Measurements from ENCODE around the gene VPS54.
"Not testable (repeated sequence)": the region's sequence is repeated elsewhere in the genome, so short reads cannot be mapped to it uniquely, and the experiment has no call there.

Gene VPS54

DNA sequence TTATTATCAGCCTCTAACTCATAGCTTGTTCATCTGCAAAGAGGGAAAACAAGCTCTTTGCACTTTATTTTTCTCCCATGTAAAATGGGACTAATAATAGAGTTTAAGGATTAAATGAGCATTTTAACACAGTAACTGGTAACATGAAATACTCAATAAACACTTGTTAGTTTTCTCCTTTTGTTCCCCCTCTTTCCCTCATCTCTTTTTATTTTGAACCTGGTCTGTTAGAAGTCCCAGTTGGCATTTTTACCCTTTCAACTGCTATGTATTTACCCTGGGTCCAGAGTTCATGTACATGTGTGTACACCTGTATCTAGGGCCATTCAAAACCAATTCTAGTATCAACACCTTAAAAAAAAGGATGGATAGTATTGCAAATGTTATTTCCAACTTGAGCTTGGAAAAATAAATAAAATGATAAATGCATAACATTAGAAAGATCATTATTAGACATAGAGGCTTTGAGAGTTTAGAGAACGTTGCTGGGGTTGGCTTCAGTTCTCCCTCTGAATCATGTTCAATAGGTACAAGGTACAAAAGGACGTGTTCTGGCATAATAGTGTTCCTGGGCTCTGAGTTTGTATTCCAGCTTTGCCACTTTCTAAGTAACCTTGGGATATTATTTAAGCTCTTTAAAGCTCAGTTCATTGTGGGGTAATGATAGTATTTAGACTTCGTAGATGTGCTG lies 5.2 kb upstream of the VPS54 start:
- no peak for DNase-seq (ENCODE audit: low read depth in 2 of 2, low spot score in 1 of 2)

DNA sequence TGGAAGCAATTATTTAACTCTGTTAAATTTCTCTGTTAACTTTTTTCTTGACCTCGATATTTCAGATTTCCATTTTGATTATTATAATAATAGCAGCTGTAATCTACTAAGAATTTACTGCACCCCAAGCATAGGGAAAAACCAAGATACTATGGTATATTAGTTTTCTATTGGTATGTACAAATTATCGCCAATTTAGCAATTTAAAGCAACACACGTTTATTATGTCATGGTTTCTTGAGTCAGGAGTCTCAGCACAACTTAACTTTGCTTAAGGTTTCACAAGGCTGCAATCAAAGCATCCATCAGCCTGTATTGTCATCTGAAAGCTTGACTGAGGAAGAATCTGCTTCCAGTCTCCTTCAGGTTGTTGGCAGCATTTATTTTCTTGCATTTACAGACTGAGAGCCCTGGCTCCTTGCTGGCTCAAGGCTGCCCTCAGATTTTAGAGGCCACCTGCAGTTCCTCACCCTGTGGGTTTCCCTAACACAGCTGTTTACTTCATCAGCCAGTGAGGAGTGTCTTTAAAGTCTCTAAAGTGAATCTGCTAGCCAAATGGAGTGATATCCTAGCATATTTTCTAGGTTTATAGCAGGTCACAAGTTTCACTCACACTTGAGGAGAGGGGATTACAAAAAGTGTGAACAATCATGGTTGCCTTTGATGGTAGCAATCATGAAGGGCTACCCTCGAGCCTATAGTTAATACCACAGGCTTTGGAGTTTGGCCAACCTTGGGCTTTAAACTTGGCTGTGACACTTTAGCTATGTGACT lies 4.4 kb upstream of the VPS54 start:
- no peak for DNase-seq (ENCODE audit: low read depth in 2 of 2, low spot score in 1 of 2)

DNA sequence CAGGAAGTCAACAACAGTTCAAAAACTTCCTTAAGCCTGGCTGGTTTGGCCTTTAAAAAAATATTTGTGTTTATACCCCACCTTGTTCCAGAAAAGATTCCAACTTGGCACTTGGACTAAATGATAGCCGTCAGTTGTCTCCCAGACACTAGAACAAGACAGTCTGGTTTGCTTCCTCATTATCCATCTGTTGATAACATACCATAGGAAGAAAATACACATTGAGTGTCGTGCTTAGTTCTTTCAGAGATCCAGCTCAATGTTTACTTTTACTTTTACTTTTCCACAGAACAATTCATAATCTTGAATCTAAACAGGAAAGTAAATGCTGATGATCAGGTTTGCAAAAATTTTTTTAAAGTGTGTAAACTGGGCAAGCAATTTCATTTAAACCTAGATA lies 2.4 kb upstream of the VPS54 start:
- no peak for DNase-seq (ENCODE audit: low read depth in 2 of 2, low spot score in 1 of 2)

DNA sequence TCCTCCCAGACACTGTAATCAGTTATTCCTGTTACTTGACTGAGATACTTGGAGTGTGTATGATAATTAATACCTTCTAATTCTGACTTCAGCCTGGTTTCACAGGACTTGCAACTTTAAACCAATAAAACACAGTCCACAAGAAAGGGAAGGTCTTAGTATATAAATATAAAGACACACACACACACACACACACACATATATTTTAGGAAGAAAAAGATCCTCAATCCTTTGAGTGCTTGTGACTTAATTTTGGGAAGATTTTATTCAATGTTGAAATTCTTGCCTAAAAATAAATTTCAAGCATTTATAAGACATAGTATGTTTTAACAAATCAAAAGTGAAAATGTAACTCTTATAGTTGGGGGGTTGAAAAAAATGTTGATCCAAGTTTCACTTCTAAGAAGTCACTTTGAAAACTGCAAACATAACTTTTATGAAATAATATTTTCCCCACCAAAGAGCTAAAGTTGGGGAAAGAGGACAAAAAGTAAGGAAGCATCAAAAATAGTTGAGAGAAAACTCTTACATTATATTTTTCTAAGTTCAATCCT lies 824 bp upstream of the VPS54 start:
- DNase-seq (ENCODE audit: low read depth in 2 of 2, low spot score in 1 of 2), result no peak

DNA sequence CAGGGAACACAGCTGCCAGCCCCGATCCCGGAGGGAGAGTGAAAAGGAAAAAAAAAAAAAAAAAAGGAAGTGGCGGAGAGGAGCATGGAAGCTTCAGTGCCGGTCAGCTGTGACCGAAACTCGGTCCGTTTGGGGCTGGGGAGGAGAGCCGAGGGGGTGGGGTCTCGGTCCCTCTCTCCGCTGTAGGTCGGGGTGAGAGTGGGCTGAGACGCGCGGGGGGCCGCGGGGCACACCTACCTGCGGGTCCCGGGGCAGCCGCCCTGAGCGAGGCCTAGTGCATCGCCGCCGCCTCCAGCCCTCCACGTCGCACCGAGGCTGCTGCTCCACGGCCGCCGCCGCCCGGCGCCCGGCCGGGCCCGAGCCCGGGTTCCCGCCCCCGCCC lies 536 bp downstream of the VPS54 start:
- peak in 1 of 2 donors; percentile 7 for DNase-seq (ENCODE audit: low read depth in 2 of 2, low spot score in 1 of 2)

DNA sequence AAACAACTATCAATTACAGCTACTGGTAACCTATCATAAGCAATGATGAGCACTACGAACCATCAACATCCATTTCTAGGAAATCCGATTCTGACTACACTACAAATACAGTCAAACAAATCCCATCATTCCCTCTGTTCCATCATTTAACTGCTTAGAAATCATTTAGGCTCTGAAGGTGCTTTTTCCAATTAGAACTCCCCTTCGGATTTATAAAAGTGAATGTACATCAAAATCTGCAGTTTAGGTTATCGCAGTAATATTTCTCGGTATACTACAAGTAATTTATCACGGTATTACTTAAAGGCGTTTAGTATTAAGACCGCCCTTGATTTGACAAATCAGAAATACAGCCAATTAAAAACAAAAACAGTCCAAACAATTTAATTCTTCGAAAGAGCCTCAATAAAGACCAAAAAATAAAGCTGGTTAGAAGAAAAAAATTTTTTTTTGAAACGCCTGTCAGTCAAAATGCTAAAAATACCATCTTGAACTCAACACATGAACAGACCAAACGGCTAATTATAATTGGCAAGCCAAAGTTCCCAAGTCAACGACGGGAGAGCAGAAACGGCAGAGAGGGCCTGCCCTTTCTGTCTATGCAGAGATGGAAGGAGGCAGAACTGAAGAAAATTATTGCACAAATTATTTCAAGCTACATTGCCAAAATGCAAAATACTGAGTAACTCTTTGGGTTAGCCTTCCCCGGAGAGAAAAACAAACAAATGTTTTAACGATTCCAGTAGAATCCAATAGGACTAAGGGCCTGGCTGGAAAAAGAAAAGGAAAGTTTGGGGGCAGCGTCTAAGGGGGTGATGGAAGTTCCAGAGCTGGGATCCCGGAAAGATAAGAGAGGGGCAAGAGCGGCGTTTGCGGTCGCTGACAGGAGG lies 1.2 kb downstream of the VPS54 start:
- DNase-seq (ENCODE audit: low read depth in 2 of 2, low spot score in 1 of 2), result no peak

DNA sequence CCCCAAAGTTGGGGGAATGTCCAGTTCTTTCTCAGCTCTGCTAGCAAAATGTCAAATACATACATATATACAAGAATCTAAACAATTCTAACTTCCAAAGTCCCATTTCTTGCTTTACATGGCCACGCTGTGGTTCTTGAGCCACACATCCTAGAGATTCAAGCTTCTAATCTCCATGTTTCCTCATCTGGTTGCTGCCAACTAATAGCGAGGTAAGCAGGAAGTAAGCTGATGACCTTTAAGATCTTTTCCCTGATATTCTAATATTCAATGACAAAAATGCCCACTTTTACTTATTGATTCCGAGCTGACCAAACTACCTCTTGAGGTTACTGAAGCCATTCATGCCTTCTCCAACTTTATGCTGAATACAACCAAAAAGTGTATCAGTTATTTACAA lies 3.3 kb downstream of the VPS54 start:
- DNase-seq (ENCODE audit: low read depth in 2 of 2, low spot score in 1 of 2), result no peak

DNA sequence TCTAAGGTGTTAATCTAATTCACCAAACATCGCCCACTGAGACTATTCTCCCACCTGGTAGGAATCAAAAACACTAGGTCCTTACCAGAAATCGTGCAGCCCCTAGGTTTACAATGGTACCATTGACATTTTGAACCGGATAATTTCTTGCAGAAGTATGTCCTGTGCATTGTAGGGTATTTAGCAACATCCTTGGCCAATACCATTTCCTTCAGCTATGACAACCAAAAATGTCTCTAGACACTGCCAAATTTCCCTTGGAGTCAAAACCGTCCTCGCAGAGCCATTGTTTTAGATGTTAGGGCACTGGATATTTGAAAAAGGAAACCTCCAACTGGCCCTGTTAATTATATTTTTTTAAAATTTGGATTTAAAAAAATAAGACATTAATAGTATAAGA lies 3.8 kb downstream of the VPS54 start:
- no peak for DNase-seq (ENCODE audit: low read depth in 2 of 2, low spot score in 1 of 2)

DNA sequence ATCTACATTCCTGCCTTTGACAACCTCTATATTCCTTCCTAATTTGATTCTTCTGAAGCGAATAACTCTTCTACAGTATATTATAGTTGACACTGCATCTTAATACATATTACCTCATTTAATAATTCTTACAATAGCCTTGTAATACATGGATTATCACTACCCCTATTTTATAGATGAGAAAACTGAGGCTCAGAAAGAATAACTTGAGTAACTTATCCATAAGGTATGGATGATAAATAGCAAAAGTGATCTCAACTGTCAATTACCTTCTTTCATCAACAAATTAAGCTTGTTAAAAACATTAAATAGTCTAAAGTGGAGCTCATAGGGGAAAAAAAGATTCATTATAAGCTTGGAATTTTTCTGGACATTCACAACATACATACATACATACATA lies 4.6 kb downstream of the VPS54 start:
- DNase-seq (ENCODE audit: low read depth in 2 of 2, low spot score in 1 of 2), result no peak

DNA sequence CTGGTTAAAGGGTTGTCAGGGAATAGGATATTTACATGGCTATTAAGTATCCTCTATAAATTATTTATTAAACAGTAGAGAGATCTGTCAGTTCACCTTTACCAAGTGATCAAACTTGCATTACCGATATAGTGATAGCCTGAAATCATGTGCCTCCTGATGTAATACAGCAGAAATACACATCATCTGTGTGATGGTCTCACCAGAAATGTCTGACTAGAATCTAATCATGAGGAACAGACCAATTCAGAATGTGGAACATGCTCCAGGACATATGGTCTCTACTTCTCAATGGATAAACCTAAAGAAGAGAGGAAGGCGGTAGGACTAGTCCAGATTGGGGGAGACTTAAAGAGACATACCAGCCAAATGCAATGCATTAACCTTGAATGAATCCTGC lies 6.2 kb downstream of the VPS54 start:
- DNase-seq (ENCODE audit: low read depth in 2 of 2, low spot score in 1 of 2), result no peak

DNA sequence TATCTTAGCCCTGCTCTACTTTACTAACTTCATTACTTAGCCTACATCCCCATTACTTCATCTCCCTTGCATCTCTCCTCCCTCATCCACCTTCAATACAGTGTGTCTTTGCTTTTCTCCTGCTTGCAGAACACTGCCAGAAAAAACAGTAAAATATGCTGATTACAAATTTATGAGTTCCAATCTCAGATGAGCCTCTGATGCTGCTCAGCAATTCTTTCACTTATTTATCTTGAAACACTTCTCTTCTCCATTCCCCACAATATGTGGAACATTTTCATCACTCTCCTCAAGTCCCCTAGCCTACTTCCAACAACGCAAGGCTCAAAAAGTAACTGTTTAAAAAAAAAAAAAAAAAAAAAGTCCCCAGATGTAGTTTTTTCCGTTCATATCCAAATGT lies 7.1 kb downstream of the VPS54 start:
- DNase-seq (ENCODE audit: low read depth in 2 of 2, low spot score in 1 of 2), result no peak

DNA sequence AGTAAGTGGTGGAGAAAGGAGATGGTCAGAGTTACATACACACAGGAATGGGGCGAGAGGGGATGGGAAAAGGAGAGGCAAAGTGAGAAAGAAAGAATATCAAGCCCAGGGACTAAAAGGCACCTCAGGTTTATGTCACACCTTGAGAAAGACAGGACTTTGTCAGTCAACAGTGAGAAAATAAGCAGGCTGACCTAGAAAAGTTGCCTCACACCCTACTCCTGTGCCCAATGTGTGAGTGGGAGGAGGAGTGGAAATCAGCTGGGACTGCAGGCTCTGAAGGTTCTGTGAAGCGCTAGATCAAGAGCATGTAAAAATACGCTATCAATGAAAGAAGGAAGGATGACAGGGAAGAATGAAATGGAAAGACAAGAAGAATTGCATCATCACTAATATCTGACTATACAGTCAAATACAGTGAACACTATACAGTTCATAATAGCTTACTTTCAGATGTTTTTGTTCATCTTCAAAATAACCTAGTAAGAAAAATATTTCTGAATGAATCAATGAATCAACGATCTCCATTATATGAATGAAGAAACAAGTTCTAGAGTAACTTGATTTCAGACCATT lies 10.7 kb downstream of the VPS54 start:
- DNase-seq (ENCODE audit: low read depth in 2 of 2, low spot score in 1 of 2), result no peak

DNA sequence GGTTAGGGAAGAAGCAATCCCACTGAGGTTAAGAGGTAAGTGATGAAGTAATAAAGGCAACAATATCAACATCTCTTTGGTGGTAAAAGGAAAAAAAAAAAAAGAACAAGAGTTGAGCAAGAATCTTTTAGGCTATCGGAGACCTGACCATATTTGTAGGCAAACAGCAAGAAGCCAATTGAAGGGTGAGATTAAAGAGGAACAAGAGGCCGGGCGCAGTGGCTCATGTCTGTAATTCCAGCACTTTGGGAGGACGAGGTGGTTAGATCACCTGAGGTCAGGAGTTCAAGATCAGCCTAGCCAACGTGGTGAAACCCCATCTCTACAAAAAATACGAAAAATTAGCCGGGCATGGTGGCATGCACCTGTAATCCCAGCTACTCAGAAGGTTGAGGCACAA lies 11.3 kb downstream of the VPS54 start:
- DNase-seq (ENCODE audit: low read depth in 2 of 2, low spot score in 1 of 2), result no peak

DNA sequence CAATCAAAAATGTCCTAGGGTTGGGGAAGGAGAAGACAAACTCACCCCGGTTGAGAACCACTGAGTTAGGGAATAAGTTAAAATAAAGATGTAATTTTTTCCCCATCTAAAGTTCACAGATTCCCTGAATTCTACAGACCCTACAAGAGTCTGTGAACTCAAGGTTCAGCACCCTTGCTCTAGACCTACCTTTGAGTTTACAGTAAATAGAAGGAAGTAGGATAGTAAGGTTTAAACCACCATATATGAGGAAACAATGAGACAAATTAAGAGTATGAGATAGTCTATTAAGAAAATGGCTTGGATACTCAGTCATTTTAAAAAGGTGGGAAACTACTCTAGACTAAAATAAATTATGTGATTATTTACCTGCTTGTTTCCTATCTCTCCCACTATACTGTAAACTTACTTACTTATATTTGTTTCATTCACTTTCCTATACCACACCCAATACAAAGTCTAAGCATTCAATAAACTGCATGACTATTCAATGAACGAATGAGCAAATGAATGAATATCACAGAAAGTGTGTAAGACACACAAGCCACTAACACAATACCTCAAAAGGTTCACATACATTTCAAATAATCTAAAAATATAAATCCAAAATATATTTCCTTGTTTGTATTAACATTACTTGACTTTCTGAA lies 13.4 kb downstream of the VPS54 start:
- DNase-seq (ENCODE audit: low read depth in 2 of 2, low spot score in 1 of 2), result no peak

DNA sequence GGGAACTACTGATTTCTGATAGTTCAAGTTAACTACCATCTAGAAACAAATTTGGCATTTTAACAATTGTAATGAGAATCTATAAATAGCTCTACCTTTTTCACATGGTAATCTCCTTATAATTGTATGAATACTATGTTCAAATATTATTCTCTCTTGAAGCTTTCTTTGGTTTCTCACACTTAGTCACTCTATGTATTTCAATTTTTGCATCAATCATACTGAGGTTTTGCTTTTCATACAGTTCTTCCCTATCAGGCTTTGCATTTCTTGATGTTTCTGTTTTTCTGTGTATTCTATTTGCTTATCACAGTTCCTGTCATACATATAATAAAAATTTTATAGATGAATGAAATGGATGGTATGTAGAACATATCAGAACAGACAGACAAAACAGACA lies 16.0 kb downstream of the VPS54 start:
- no peak for DNase-seq (ENCODE audit: low read depth in 2 of 2, low spot score in 1 of 2)

DNA sequence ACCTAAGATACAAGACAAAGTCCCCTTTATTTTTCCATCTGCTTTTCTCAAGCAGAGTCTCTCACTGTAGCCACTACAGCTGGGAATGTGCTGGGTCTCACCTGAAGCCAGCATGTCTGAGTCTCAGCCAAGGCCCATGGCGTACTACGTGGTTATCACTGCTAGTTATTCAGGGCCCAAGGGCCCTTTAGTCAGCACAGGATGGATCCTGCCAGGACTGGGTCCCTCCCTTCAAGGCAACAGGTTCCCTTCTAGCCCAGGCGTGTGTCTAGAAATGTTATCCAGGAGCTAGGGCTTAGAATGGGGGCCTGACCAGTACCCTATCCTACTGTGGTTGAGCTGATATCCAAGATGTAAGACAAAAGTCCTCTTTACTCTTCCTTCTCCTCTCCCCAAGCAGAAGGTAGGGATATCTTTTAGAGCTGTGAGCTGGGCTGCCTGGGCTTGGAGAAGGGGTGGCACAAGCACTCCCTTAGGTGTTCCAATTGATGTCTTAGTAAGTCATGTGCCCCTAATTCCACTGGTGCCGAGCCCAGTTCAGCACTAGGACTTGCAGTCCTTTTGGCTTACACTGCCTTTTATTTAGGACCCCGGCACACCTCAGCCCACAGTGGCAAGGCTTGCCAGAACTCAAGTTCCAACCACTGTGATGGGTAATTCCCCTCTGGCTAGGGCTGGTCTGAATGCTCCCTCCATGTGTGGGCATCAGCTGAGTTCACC lies 17.7 kb downstream of the VPS54 start:
- no peak for DNase-seq (ENCODE audit: low read depth in 2 of 2, low spot score in 1 of 2)

DNA sequence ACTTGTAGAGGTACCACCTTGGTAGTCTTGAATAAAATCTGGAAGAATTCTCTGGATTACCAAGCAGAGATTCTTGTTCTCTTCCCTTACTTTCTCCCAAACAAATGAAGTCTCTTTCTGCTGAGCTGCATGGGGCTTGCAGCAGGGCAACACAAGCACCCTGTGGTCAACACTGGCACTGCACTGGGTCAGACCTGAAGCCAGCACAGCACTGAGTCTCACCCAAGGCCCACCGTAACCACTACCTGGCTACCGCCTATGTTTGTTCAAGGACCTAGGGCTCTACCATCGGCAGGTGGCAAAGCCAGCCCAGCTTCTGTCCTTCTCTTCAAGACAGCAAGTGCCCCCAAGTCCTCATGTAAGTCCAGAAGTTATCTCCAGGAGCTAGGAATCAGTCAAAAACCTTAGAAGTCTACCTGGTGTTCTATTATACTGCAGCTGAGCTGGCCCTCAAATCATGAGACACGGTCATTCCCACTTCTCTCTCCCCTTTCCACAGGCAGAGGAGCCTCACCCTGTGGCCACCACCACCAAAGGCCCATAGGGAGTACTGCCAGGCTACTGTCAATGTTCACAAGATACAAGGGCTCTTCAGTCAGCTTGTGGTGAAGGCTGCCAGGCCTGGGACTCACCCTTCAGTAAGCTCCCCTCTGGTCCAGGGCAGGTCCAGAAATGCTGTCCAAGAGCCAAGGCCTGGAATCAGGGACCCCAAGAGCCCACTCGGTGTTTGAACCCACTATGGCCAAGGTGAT lies 18.4 kb downstream of the VPS54 start:
- no peak for DNase-seq (ENCODE audit: low read depth in 2 of 2, low spot score in 1 of 2)

DNA sequence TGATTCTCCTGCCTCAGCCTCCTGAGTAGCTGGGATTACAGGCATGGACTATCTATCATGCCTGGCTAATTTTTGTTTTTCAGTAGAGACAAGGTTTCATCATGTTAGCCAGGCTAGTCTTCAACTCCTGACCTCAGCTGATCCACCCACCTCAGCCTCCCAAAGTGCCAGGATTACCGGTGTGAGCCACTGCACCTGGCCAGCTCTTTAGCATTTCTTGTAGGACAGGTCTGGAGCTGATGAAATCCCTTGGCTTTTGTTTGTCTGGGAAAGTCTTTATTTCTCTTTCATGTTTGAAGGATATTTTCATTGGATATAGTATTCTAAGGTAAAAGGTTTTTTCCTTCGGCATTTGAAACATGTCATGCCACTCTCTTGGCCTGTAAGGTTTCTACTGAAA lies 20.2 kb downstream of the VPS54 start:
- no peak for DNase-seq (ENCODE audit: low read depth in 2 of 2, low spot score in 1 of 2)

DNA sequence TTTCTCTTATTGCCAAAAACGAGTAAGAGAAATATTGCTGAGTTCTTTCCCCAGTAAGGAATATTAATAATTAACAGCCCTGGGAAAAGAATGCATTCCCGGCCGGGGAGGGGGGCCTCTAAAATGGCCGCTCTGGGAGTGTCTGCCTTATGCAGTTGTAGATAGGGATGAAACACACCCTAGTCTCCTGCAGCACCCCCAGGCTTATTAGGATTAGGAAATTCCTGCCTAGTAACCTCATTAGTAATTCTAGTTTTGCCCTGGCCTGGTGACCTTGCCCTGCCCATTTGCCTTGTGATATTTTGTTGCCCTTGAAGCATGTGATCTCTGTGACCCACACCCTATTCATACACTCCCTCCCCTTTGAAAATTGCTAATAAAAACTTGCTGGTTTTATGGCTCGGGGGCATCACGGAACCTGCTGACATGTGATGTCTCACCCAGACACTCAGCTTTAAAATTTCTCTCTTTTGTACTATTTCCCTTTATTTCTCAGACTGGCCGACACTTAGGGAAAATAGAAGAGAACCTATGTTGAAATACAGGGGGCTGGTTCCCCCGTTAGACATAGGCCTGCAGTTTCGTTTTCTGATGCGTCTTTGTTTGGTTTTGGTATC lies 22.5 kb downstream of the VPS54 start:
- not testable (repeated sequence) for DNase-seq (ENCODE audit: low read depth in 2 of 2, low spot score in 1 of 2)
